HG02610 (cell line): ENCODE data around the gene KCNA2.

Experiments
- ATAC-seq: cut with Tn5 transposase; IDR thresholded peaks from one replicate; pipeline ENCODE4 v1.9.1; 2021; ENCODE audit warnings: mild to moderate bottlenecking, moderate library complexity; ENCODE audit not compliant: unreplicated experiment

The KCNA2 gene

DNA sequence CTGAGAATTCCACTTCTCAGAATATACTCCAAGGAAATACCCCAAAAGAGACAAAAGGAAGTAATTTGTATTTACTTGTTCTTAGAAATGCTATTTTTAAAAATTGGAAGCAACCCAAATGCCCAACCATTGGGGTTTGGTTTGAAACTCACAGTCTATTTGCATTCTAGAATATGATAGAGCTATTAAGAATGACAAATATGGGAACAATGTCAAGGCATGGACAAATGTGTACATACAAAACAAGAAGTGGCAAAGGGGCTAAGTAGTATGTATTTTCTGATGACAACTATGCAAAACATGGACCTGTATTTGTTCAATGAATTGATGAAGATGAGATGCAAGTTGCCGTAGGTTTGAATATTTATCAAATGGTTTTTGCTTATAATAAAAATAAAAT lies 32.8 kb downstream of the KCNA2 start:
- ATAC-seq: no peak

DNA sequence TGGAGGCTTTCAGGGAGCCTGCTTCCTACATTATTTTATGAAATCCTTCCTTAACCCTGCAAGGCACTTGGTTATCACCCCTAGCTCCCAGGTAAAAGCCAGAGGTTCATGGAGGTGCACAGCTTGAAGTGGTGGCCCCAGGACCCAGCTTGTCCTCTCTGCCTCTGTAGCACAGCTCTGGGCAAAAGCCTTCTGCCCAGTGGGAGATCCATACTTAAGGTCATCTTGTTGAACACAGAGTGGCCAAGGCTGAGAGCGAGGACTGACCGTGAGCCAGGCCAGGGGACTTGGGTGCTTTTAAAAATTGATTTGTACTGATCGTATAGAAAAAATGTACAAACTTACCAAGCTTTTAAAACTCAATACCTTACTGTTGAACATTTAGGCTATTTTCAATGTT lies 33.4 kb downstream of the KCNA2 start:
- no peak for ATAC-seq

DNA sequence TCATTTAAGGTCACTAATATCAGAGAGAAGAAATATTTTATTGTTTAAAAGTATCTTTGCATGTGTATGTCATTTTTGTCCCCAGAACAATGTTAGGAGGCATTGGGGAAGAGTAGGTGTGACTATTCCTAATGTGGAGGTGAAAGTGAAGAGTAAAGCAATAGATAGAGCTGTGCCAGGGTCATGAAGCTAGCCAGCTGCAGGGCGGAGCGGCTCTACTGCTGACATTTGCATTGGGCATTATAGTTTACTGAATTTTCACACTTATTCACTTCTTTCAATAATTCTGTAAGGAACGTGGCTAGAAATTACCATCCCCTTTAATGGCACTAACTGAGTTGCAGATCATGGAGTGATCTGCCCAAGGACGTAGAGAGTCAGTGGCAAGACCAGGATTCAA lies 35.3 kb downstream of the KCNA2 start:
- no peak for ATAC-seq

DNA sequence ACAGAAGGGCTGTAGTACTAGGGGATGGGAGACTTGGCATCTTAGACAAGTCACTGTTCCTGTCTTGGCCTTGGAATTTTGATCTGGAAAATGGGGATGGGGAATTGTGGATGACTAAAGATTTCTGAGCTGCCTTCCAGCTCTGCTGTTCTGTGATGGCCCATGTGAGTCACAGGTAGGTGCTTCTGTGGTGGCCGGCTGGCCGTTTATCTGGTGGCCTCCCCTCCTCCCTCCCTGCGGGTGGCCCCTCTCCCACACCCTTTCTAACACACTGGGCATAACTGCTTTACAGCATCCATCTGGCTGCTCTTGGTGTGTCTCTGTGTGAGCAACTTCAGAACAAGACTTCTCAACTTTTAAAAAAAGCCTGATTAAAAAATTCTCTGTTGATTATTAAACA lies 35.9 kb downstream of the KCNA2 start:
- no peak for ATAC-seq

DNA sequence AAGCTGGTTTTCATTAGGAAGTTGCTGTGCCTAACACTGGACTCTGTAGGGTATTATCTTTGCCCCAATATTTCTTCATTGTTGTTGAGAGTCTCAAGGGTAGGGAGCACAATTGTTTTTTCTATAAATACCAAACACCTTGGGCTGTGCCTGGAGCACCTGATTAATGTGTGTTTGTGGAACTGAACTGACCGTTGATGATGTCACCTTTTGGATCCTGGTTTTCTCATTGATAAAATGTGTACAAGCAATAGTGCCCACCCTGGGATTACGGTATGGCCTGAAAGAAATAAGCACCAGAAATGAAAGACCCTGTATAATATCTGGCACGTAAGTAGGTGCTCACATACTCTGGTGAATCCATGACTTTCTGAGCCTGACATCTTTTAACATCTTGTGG lies 39.3 kb downstream of the KCNA2 start:
- no peak for ATAC-seq

DNA sequence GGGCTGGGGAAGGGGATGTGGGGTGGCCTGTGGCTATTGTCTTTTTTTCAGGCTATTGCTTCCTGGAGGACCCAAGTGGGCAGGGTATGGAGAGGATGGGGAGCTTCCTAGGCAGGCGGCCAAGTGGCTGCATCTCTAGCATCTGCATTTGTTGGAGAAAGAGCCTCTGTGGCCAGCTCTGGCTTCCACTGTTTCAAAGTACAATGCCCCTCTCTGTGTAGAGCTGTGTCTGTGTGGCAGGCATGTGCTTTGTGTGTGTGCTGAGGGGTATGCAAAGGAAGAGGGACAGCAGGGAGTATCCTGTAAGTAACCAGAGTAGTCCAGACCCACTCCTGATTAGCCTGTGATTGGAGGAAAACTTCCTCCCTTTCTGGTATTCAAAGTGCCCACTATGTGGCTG lies 40.6 kb downstream of the KCNA2 start:
- no peak for ATAC-seq

DNA sequence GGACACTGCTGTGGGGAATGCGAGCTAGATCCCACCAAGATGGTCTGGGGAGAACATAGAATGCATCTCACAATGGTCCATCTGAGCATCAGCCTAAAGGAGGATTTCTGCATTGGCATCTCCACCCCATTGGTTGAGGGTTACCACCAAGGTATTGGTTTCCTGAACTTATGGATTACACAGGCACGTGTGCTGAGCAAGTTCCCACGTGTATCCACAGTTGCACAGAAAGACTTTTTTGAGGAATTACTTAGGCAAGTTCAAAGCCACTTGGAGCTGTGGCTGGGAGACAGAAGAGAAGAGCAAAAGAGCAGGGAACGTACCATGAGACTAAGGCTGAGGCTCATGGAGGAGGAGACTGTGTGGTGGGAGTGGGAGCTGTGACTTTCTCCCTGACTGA lies 43.1 kb downstream of the KCNA2 start:
- no peak for ATAC-seq

DNA sequence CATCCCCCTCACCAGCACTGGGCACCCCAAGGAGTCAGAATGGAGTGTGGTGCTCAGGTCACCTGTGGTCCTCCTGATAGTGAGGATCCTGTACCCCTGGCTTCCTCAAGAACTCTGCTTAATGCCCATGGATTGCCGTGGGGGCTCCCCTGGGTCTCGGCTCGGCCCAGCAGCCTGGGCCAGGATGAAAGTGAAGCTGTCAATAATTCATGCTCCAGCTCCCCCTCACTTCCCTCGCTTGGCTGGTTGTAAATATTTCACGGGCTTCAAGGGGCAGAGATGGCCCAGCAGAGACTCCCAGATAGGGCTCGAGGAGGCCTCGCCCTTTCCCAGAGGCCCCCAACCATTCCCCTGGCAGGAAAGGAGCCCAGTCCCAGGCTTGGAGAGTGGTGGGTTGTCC lies 44.6 kb downstream of the KCNA2 start:
- no peak for ATAC-seq

DNA sequence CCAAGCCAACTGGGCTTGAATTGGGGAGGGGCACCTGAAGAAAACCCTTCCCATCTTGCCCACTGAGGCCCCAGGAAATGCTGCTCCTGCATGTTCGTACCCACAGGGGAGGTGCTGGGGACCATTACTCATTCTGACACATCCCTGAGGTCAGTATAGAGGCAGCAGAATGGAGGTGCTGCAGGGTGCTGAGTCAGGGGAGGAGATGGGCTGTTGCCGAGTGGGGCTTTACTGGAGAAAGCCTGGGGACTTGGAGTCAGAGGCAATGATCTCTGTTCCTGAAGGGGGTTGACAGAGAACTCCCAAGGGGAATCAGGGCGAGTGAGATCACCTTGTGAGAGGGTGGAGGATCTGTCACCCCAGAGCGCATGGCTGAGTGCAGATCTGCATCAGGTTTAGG lies 47.0 kb downstream of the KCNA2 start:
- no peak for ATAC-seq

DNA sequence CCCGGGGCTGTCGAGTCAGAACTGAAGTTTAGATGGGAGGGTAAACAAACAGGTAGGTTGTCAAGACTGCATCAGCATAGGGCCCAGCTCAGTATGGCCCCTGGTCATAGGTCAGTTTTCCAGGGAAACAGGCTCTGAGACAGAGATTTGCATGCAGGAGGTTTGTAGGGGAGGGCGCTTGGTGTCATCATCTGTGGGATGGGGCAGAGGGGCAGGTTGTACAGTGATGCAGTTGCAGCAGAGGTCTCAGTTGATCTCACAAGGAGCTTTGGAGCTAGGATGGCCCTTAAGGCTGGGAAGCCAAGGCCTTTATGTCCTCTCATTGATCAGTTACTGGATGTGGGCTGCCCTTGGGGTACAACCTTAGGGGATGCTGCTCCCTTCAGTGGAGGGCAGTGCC lies 48.7 kb downstream of the KCNA2 start:
- no peak for ATAC-seq

DNA sequence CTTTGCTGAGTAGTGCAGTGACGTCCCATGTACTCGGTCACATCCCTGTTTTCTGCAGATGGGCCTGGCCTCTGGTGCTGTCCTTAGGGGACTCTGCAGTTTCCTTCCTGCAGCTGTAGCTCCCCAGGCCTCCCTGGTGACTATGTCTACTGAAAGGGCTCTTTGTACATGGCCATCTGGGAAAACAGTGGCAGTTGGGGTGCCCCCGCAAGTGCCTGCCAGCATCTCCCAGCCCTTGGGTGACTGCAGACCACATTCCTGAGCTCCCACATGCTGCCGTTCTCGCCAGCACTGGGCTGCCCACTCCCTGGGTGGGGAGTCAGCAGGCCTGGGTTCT lies 49.7 kb downstream of the KCNA2 start:
- ATAC-seq: no peak

DNA sequence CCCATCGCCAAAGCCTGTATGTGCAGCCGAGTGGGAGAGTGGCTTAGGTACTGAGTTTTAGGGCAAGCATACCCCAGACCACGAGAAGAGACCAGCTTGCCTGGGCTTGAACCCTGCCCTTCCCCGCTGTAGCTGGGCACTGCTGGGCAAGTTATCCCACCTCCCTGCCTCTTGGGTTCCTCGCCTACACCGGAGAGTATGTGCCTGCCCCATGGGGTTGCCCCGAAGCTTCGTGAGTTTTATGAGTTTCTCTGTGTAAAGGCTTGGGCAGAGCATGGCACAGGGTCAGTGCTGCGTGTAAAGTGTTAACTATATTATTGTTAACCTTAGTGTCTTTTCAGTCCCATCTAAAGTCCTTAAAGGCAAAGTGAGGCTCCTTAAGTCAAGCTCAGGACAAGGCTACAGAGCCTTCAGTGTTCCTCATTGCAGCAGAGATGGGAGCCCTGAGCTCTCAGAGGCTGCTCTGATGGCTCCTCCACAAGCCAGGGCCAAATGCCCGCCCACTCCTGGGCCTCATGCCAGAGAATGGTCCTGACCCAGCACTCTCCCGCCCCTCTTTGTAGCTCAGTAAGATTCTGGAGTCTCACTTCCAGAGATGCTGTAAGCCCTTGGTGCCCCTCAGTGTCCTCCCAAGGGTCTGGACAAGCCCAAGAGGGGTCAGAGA lies 50.2 kb downstream of the KCNA2 start:
- no peak for ATAC-seq

DNA sequence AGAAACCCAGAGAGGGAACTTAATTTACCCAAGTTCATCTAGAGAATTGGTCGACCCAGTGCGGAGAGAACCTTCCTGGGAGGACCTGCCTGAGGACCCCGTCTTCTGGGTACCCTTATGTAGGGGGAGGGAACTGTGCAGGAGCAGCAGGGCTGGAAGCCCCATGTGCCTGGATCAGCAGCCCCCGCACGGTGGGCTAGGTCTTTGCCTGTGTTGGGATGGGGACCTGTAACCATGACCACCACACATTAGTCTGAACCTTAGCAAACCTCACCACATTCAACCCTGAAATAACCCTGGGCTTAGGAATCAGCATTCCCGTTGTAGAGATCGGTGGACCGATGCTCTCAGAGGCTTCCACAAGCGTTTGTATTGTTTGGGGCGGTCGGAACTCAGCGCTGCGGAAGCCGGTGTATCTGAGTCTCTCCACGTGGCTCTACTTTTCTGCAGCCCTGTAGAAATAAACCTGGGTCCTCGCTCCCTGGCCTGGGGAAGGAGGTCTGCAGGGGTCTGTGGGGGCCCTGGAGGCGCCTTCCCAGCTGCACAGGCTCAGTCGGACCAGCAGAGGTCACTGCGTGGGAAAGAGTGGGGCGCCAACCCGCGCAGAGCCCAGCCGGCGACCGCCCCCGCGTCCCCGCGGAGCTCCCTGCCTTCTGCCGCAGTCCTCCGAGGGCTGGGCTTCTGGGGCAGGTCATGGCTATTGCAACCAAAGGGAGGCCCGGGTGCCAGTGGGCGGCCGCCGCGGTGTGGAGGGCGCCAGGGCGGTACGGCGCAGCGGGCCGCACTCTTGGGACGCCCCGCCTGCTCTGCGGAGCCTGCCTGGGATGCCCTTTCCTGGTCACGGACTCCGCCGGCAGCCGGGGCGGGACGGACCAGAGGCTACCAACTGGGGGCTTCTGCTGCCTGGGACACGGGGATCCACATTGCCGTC lies 51.0 kb downstream of the KCNA2 start:
- ATAC-seq: no peak

DNA sequence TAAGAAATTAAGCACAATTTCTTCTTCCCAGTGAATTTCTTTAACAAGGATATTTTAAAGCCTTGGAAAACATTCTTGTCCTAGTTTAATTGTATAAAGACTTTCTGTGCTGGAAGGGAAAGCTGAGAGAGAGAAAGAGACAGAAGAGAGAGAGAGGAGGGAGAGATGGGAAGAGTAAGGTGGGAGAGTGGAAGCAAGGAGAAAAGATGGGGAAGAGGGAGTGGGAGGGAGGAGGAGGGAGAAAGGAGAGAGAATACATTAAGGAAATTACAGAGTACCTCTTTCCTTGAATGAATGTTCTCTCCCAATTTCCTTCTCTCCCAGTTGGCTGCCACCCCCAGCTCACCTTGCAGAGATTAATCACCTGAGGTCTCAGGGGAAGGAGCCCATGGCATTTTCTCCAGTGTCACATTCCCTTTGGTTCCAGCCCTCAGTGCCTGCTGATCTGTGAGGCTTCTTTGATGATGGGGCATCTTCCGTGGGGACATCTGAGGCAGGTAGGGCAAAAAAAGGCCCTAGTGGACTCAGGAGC lies 54.8 kb downstream of the KCNA2 start:
- ATAC-seq: no peak

DNA sequence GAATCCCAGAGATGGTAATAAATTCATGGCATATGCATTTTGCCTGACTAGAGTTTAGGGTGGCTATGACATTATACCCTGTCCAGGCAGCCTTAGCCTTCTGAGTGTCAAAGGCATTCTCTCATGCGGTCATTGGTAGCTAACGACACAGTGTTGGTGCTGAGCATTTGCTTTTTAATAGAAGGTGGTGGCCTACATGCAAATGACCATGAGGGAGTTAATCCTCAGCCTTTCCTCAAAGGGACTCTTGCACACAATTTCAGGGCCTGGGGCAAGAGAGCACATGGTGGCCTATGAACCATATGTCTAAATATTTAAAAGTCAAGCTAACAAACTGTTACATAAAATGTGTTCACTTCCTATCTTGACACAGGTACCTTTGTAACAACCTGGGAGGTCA lies 56.3 kb downstream of the KCNA2 start:
- ATAC-seq: no peak

DNA sequence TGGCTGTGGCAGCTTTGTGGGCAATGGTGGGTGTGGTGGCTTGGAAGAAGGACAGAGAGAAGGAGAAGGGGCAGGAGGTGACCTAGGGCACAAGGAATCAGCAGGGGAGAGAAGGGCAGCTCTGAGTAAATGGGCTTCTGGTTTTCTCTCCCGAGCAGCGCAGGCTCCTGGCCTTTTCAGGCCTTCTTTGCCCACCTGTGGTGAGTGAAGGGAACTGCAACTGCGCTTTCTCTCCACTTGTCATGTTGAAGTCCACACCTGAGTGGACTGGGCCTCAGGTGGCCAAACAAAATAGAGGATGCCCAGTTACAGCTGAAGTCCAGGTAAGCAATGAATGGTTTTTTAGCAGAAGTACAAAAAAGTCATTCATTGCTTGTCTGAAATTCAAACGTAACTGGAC lies 57.8 kb downstream of the KCNA2 start:
- no peak for ATAC-seq

DNA sequence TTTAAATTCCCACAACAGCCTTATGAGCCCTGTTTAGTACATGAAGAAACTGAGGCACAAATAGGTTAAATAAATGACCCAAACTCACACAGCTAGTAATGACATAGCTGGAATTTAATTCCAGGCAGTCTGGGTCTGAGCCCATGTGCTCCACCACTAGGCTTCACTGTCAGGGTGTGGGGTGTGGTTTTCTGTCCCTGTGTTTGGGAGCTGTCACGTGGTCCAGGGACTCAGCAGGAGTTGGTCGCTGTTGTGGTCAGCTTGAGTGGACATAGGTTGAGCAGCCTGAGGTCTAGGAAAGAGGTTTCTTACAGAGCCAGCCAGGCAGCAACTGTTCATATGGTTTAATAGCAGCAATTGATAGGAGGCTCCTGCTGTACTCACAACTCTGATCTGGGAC lies 59.1 kb downstream of the KCNA2 start:
- no peak for ATAC-seq

DNA sequence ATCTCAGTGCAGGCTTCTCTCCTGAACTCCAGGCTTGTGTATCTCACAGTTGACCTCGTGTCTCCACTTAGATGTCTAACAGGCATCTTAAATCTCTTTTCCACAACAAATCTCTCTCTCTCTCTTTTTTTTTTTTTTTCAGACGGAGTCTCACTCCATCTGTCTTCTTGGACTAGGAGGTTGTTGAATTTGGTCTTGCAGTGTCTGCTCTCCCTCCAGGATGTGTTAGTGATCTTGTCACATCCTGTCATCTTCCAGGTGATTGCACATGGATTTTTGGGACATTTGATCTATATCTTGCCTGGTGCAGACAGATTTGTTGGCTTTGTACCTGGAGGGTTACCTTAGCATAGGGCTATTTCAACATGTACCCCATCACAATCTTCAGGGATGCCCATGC lies 60.7 kb downstream of the KCNA2 start:
- ATAC-seq: no peak

DNA sequence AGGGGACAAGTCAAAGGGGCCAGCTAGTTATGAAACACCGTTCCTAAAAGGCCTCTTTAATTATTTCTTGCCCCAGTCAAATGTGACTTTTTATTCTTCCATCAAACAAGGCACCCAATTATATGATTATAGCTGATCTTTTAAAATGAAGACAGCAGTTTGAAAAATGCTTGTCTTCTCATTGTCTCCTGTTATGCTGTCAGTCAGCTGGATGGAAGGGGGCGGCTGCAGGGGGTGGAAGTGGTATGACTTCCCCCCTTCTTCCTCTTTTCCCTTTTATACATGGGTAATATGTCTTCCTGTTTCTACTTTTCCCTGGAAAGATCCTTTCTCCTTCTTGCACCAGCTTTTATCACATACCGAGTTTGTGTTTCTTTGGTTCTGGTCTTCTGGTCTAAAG lies 61.4 kb downstream of the KCNA2 start:
- no peak for ATAC-seq
